ENCODE results near the gene C4BPA.

DNA sequence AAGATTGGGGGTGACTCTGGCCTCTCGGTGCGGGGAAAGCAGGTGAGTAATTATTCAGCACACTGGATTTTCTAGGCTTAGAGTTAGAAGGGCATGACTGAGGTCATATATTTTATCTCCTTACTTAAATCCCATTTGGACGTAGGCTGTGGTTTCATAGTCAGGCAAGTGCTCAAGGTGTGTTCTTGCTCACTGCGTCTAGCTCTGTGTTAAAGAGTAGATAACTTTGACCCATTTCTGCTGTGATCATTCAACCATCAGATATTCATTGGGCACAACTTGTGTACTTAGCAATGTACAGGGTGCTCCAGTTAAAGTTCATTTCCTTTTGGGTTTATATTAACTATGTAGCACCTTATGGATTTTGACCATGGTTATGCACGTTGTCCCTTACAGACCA is 36.4 kb upstream of the C4BPA start:
- TF ChIP-seq ZNF274 (IDR thresholded peaks at IDR 0.05; ENCODE audit: low read depth, low read length) (no peak), SUZ12 (IDR thresholded peaks at IDR 0.05; ENCODE audit: extremely low read depth, insufficient read depth, insufficient read length) (no peak)
